H1 (cell line): ENCODE data around the gene RNF157. TPM values are rescaled to one million over a fixed set of nuclear protein-coding genes. Genes with fewer than 3 reads are reported as not detected.

ENCODE experiments used
- CTCF ChIA-PET: fragments of 300-600 bp; sonication (Branson Sonifier 250); formaldehyde crosslinking; loops from one replicate; lab custom pipeline; 2021; ENCODE audit not compliant: partially characterized antibody; lab: Charles Lee
- POLR2A ChIA-PET: fragments of 300-600 bp; sonication (Branson Sonifier 250); formaldehyde crosslinking; loops from one replicate; lab custom pipeline; 2021; ENCODE audit warnings: inconsistent platforms; ENCODE audit not compliant: partially characterized antibody; lab: Charles Lee
- DNase-seq, 2 experiments: peaks; one replicate each; pipeline versions ENCODE4 v3.0.0 to v3.0.0-alpha.2; 2010 to 2022; ENCODE audit warnings: low spot score in 2 of 2, low read depth in 1 of 2, mixed read lengths in 1 of 2
- FAIRE-seq: peaks from 2 replicates; lab custom pipeline; 2011; peaks lifted over from hg19 to GRCh38; lab: Jason Lieb, UNC
- H2AFZ ChIP-seq: 2 replicates; pipeline ENCODE4 v1.8.1; 2012; ENCODE audit warnings: low read length, inconsistent platforms
- H2AK5ac ChIP-seq: 2 replicates; pipeline ENCODE4 v1.6.1; 2013; ENCODE audit warnings: low read depth, low read length
- H2BK120ac ChIP-seq: replicated peaks from 2 replicates; pipeline ENCODE3; 2013; ENCODE audit warnings: low read depth, low read length, inconsistent platforms
- H2BK12ac ChIP-seq: 2 replicates; pipeline ENCODE4 v1.6.1; 2013; ENCODE audit warnings: low read depth, low read length
- H2BK15ac ChIP-seq: 2 replicates; pipeline ENCODE4 v1.6.1; 2013; ENCODE audit warnings: low read length
- H2BK20ac ChIP-seq: 2 replicates; pipeline ENCODE4 v1.6.1; 2013; ENCODE audit warnings: low read length
- H2BK5ac ChIP-seq: 2 replicates; pipeline ENCODE4 v1.6.1; 2013; ENCODE audit warnings: low read depth, low read length
- H3K14ac ChIP-seq: 2 replicates; pipeline ENCODE4 v1.6.1; 2013; ENCODE audit warnings: inconsistent platforms; ENCODE audit not compliant: insufficient read length
- H3K18ac ChIP-seq: 2 replicates; pipeline ENCODE4 v1.6.1; 2013; ENCODE audit warnings: low read length; ENCODE audit errors: extremely low read depth
- H3K23ac ChIP-seq: 2 replicates; pipeline ENCODE4 v1.6.1; 2013; ENCODE audit warnings: inconsistent platforms; ENCODE audit not compliant: insufficient read length
- H3K23me2 ChIP-seq: 2 replicates; pipeline ENCODE4 v1.6.1; 2013; ENCODE audit warnings: low read depth, low read length
- H3K27ac ChIP-seq: 2 replicates; pipeline ENCODE4 v1.6.1; 2011; ENCODE audit warnings: low read depth, low read length, inconsistent platforms
- H3K27me3 ChIP-seq, 4 experiments: replicated peaks in 1 of 4; 1 replicate in 1 of 4; 2 replicates in 3 of 4; pipeline versions ENCODE4 v1.6.1 to v1.8.1; 2011 to 2013; ENCODE audit warnings: low read length in 3 of 4, mild to moderate bottlenecking in 3 of 4, inconsistent platforms in 2 of 4, mixed read lengths in 2 of 4, moderate library complexity in 1 of 4; ENCODE audit not compliant: control insufficient read depth in 3 of 4, insufficient read depth in 3 of 4; ENCODE audit errors: extremely low read depth in 1 of 4
- H3K36me3 ChIP-seq, 4 experiments: 2 replicates each; pipeline versions ENCODE4 v1.6.1 to v1.8.1; 2011 to 2013; ENCODE audit warnings: mild to moderate bottlenecking in 4 of 4, low read length in 3 of 4, moderate library complexity in 2 of 4, control low read depth in 1 of 4, inconsistent platforms in 1 of 4; ENCODE audit not compliant: insufficient read depth in 4 of 4, control insufficient read depth in 2 of 4
- H3K4ac ChIP-seq: replicated peaks from 2 replicates; pipeline ENCODE3; 2013; ENCODE audit warnings: low read length, low read depth, mixed read lengths, inconsistent platforms; ENCODE audit not compliant: insufficient read length
- H3K4me1 ChIP-seq, 4 experiments: replicated peaks in 1 of 4; 1 replicate in 1 of 4; 2 replicates in 3 of 4; pipeline versions ENCODE4 v1.6.1 to v1.8.1; 2011 to 2013; ENCODE audit warnings: low read length in 3 of 4, inconsistent platforms in 2 of 4, mixed read lengths in 1 of 4; ENCODE audit not compliant: insufficient read depth in 4 of 4, control insufficient read depth in 3 of 4
- H3K4me2 ChIP-seq, 2 experiments: 2 replicates each; pipeline versions ENCODE4 v1.6.1 to v1.8.1; 2011 to 2013; ENCODE audit warnings: low read depth in 2 of 2, low read length in 2 of 2, control low read depth in 1 of 2, inconsistent platforms in 1 of 2, mild to moderate bottlenecking in 1 of 2; ENCODE audit not compliant: insufficient read depth in 1 of 2
- H3K4me3 ChIP-seq, 4 experiments: fragments of 200-600, 300-600 bp in 1 of 4; sonication (generic), shearing (Covaris generic), sonication (Bioruptor Twin) in 1 of 4; 2 replicates each; pipeline versions ENCODE4 v1.5.1 to v1.8.1; 2011 to 2016; ENCODE audit warnings: low read length in 4 of 4, low read depth in 3 of 4, control low read depth in 2 of 4, inconsistent platforms in 2 of 4, mild to moderate bottlenecking in 2 of 4, mixed read lengths in 1 of 4, moderate library complexity in 1 of 4; ENCODE audit not compliant: insufficient read depth in 2 of 4; ENCODE audit errors: extremely low read depth in 1 of 4
- H3K56ac ChIP-seq: replicated peaks from 2 replicates; pipeline ENCODE3; 2013; ENCODE audit warnings: low read depth, mild to moderate bottlenecking, mixed read lengths, low read length, inconsistent platforms; ENCODE audit not compliant: insufficient read length
- H3K79me1 ChIP-seq: 2 replicates; pipeline ENCODE4 v1.6.1; 2013; ENCODE audit warnings: low read depth, low read length, control low read depth
- H3K79me2 ChIP-seq, 2 experiments: 2 replicates each; pipeline versions ENCODE4 v1.6.1 to v1.8.1; 2012 to 2013; ENCODE audit warnings: low read length in 2 of 2, mild to moderate bottlenecking in 2 of 2, inconsistent platforms in 1 of 2; ENCODE audit not compliant: insufficient read depth in 2 of 2, control insufficient read depth in 1 of 2
- H3K9ac ChIP-seq, 4 experiments: replicated peaks in 1 of 4; 1 replicate in 1 of 4; 2 replicates in 3 of 4; pipeline versions ENCODE4 v1.6.1 to v1.8.1; 2011 to 2013; ENCODE audit warnings: low read depth in 3 of 4, low read length in 3 of 4, control low read depth in 2 of 4, mild to moderate bottlenecking in 2 of 4, moderate library complexity in 2 of 4, inconsistent platforms in 1 of 4; ENCODE audit errors: extremely low read depth in 1 of 4
- H3K9me3 ChIP-seq, 2 experiments: 2 replicates each; pipeline versions ENCODE4 v1.6.1 to v1.8.1; 2012 to 2013; ENCODE audit warnings: mild to moderate bottlenecking in 2 of 2, moderate library complexity in 2 of 2, control low read depth in 1 of 2, inconsistent platforms in 1 of 2, low read depth in 1 of 2, low read length in 1 of 2, mixed read lengths in 1 of 2; ENCODE audit not compliant: insufficient read depth in 2 of 2
- H4K20me1 ChIP-seq, 2 experiments: replicated peaks in 1 of 2; 2 replicates each; pipeline versions ENCODE3 to v1.8.1; 2011 to 2013; ENCODE audit warnings: inconsistent platforms in 2 of 2, low read length in 2 of 2, mild to moderate bottlenecking in 1 of 2; ENCODE audit not compliant: insufficient read depth in 2 of 2, control insufficient read depth in 1 of 2
- H4K5ac ChIP-seq: 2 replicates; pipeline ENCODE4 v1.6.1; 2013; ENCODE audit warnings: low read length, low read depth, mixed read lengths, inconsistent platforms; ENCODE audit not compliant: insufficient read length
- H4K8ac ChIP-seq: 2 replicates; pipeline ENCODE4 v1.8.0; 2013; ENCODE audit warnings: mild to moderate bottlenecking, moderate library complexity, low read length, inconsistent platforms; ENCODE audit not compliant: insufficient read depth; ENCODE audit errors: extremely low read depth
- H4K91ac ChIP-seq: replicated peaks from 2 replicates; pipeline ENCODE3; 2013; ENCODE audit warnings: low read length, mixed read lengths, inconsistent platforms; ENCODE audit not compliant: insufficient read length
- CBX8 ChIP-seq: fragments of 300-800, 300-1000 bp; sonication (generic); IDR thresholded peaks from 2 replicates; pipeline ENCODE4 v1.7.1; 2016; ENCODE audit warnings: low read depth, low read length, borderline replicate concordance
- GTF2F1 ChIP-seq: IDR thresholded peaks from 2 replicates; pipeline ENCODE4 v1.6.1; 2012; ENCODE audit warnings: low read depth, low read length, improper control_type of control experiment, borderline replicate concordance
- WGBS, 2 experiments: shearing (Covaris generic) in 1 of 2; methylation state at CpG; one replicate each; pipeline versions ENCODE4 v1.1.6 to v1.1.7; 2013 to 2015; ENCODE audit warnings: low lambda C conversion rate in 2 of 2, mixed read lengths in 2 of 2, inconsistent platforms in 1 of 2, low coverage in 1 of 2, missing lambda C conversion rate in 1 of 2; ENCODE audit not compliant: insufficient replicate concordance in 2 of 2, insufficient coverage in 1 of 2, insufficient read length in 1 of 2; ENCODE audit errors: extremely low coverage in 1 of 2, missing lambda C conversion rate in 1 of 2; 5-methylcytosine and 5-hydroxymethylcytosine counted together
- polyA plus RNA-seq, 7 experiments: library from polyadenylated mRNA; depleted of rRNA in 3 of 7; stranded (reverse) in 5 of 7; unstranded in 2 of 7; fragments of >200 nt in 5 of 7; fragments of 200-250 nt in 2 of 7; gene quantifications; 1 replicate in 5 of 7; 2 replicates in 1 of 7; 4 replicates in 1 of 7; pipeline versions ENCODE4 v1.2.1 to v1.2.3, GENCODE V29; 2011 to 2013; ENCODE audit warnings: missing spikeins in 2 of 7, mixed read lengths in 2 of 7
- total RNA-seq: library from RNA; stranded (reverse); fragmentation: NEBNext Ultra II Directional; extraction: Animal tissue kit (Norgen Biotek cat#: 25700); gene quantifications from 2 replicates; pipeline ENCODE4 v1.2.1, GENCODE V29; 2021
- TF ChIP-seq, protein P1 (sequence below): IDR thresholded peaks from 2 replicates; pipeline ENCODE4 v1.6.1; 2012; ENCODE audit warnings: inconsistent platforms
- TF ChIP-seq, protein P2 (sequence below): IDR thresholded peaks from 2 replicates; pipeline ENCODE4 v1.6.1; 2012; ENCODE audit warnings: inconsistent platforms

Gene RNF157
- total and polyA plus RNA-seq, 2 of the 8 experiments (the other 6 are each of a cell fraction or from before 2014, with no cell fraction given) = 13.4 to 16.7 TPM

DNA sequence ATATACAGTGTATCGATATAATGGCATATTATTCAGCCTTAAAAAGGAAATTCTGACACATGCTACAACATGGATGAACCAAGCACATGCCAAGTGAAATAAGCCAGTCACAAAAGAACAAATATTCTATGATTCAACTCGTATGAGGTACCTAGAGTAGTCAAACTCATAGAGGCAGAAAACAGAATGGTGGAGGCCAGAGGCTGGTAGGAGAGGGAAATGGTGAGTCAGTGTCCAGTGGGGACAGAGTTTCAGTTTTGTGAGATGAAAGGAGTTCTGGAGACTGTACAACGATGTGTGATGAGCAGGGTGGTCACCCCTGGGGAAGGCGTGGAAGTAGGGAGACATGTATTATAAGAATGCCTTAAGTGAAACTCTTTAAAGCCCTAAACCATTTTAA lies 39.9 kb downstream of the RNF157 start:
- Histone ChIP-seq H3K79me1 (no peaks in the 10 kb centered on the region), H3K4me3 (no peak overlapping the region), H2BK120ac (no peak overlapping the region), H3K18ac (no peak overlapping the region), H3K9ac (no peak overlapping the region), H3K36me3 (no peaks in the 10 kb centered on the region), H3K27me3 (0 out of 7 replicates have a peak, but pooled peaks cover 0 to 2% (median 0%) of the 10 kb centered on the region in 4 experiments), H2AK5ac (no peak overlapping the region), H3K23me2 (no peaks in the 10 kb centered on the region; the same call in 1 of the 2 replicates), H3K14ac (no peak overlapping the region), H3K27ac (no peak overlapping the region), H3K56ac (no peak overlapping the region), H4K8ac (no peak overlapping the region), H2BK12ac (no peak overlapping the region), H2BK5ac (no peak overlapping the region), H3K4ac (no peak overlapping the region), H2BK15ac (no peak overlapping the region), H3K79me2 (no peaks in the 10 kb centered on the region), H4K20me1 (no peaks in the 10 kb centered on the region), H2BK20ac (no peak overlapping the region), H3K9me3 (no peaks in the 10 kb centered on the region), H4K91ac (no peak overlapping the region), H3K4me1 (peaks cover 0 to 3% (median 0%) of the 10 kb centered on the region in 4 experiments; a peak in 1 of 7 replicates), H2AFZ (no peak overlapping the region), H3K23ac (no peak overlapping the region), H4K5ac (no peak overlapping the region), H3K4me2 (no peak overlapping the region)
- DNase-seq (no peak), FAIRE-seq (no peak)
- POLR2A ChIA-PET = no interaction called here
- 90% methylated on average over 4 of the region's 4 CpGs; no CpG with 5 or more reads in 1 of the 2 experiments for WGBS, 2 experiments
- CTCF ChIA-PET = interaction anchor here (1.0 to 2.6 kb wide), 2 partner anchors 19 to 27 kb away, joined by 3 to 6 read pairs; no protein-coding TSS in a partner anchor
- no peak for TF ChIP-seq CBX8
- TF ChIP-seq, protein P1, sequence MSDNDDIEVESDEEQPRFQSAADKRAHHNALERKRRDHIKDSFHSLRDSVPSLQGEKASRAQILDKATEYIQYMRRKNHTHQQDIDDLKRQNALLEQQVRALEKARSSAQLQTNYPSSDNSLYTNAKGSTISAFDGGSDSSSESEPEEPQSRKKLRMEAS = no peak
- TF ChIP-seq, protein P2, sequence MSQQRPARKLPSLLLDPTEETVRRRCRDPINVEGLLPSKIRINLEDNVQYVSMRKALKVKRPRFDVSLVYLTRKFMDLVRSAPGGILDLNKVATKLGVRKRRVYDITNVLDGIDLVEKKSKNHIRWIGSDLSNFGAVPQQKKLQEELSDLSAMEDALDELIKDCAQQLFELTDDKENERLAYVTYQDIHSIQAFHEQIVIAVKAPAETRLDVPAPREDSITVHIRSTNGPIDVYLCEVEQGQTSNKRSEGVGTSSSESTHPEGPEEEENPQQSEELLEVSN = no peak
- no peak for TF ChIP-seq GTF2F1
